ENCODE results near the gene KIF21A. TPM values are rescaled to one million over a fixed set of nuclear protein-coding genes. Genes with fewer than 3 reads are reported as not detected.

The KIF21A gene
- total and polyA plus RNA-seq, 2 of the 13 experiments (the other 11 are each of a cell fraction or from before 2014, with no cell fraction given), result 20.6 to 39.7 TPM

GRCh38 chr12:39372204-39372925 lies 70.6 kb downstream of the KIF21A start:
- Histone ChIP-seq H3K9ac (ENCODE audit: insufficient read depth, low read depth, low read length) (no peak overlapping the region), H3K4me1 (ENCODE audit: insufficient read depth, low read length) (peaks cover 8% of the 10 kb centered on the region), H2AFZ (ENCODE audit: low read length) (no peak overlapping the region), H3K36me3 (replicated peaks in 1 of 2; ENCODE audit: control insufficient read depth in 1 of 2, insufficient read depth in 2 of 2, low read length in 2 of 2) (no peaks in the 10 kb centered on the region), H3K27ac (ENCODE audit: extremely low read length, insufficient read depth, low read length) (no peak overlapping the region), H3K4me2 (ENCODE audit: low read depth, low read length) (no peak overlapping the region), H3K9me3 (ENCODE audit: low read length) (no peaks in the 10 kb centered on the region), H4K20me1 (ENCODE audit: insufficient read depth, low read length) (no peaks in the 10 kb centered on the region; the same call in 1 of the 2 replicates), H3K79me2 (ENCODE audit: insufficient read depth, low read length) (no peaks in the 10 kb centered on the region), H3K27me3 (ENCODE audit: control insufficient read depth in 1 of 2, insufficient read depth in 2 of 2, low read length in 2 of 2) (no peaks in the 10 kb centered on the region), H3K4me3 (replicated peaks in 1 of 3; ENCODE audit: insufficient read depth in 1 of 3, low read depth in 2 of 3, low read length in 3 of 3) (no peak overlapping the region)
- POLR2A ChIA-PET, result no interaction called here
- FAIRE-seq (no peak), DNase-seq (ENCODE audit: low spot score) (no peak), ATAC-seq (no peak)
- intact Hi-C loops (cut with micrococcal nuclease; ENCODE audit: unreplicated experiment) (no loop called here), in situ Hi-C loops (cut with HindIII; ENCODE audit: extremely low pct_ligation_motif_present, low pct_unique_long_range_greater_than_20kb) (no loop called here)
- CTCF ChIA-PET (ENCODE audit: low intra/inter-chr PET ratio, low total read pairs), result no interaction called here
- 96% methylated on average over 2 of the region's 2 CpGs for WGBS (ENCODE audit: low lambda C conversion rate)
- BruUV-seq (replicated peaks), result no TSS peak
- no peak for TF ChIP-seq ERF (CRISPR knock-in tag; IDR thresholded peaks at IDR 0.05)
- TF ChIP-seq KLF12 (CRISPR knock-in tag; IDR thresholded peaks at IDR 0.05; ENCODE audit: borderline replicate concordance), result no peak
- TF ChIP-seq MYPOP (CRISPR knock-in tag; IDR thresholded peaks at IDR 0.05), result no peak
- TF ChIP-seq NKX3-1 (CRISPR knock-in tag; IDR thresholded peaks at IDR 0.05), result no peak

GRCh38 chr12:39369756-39370155 lies 73.2 kb downstream of the KIF21A start:
- no peaks in the 10 kb centered on the region; the same call in 1 of the 2 replicates for H4K20me1 ChIP-seq (ENCODE audit: insufficient read depth, low read length)
- POLR2A ChIA-PET, result no interaction called here
- no peak overlapping the region for H3K4me2 ChIP-seq (ENCODE audit: low read depth, low read length)
- intact Hi-C loops (cut with micrococcal nuclease; ENCODE audit: unreplicated experiment) (no loop called here), in situ Hi-C loops (cut with HindIII; ENCODE audit: extremely low pct_ligation_motif_present, low pct_unique_long_range_greater_than_20kb) (no loop called here)
- FAIRE-seq (no peak), ATAC-seq (no peak), DNase-seq (ENCODE audit: low spot score) (no peak)
- WGBS (ENCODE audit: low lambda C conversion rate), result 100% methylated on average over 2 of the region's 2 CpGs
- no TSS peak for BruUV-seq (replicated peaks)
- no peak overlapping the region for H2AFZ ChIP-seq (ENCODE audit: low read length)
- H3K9ac ChIP-seq (ENCODE audit: insufficient read depth, low read depth, low read length), result no peak overlapping the region
- H3K4me3 ChIP-seq (replicated peaks in 1 of 3; ENCODE audit: insufficient read depth in 1 of 3, low read depth in 2 of 3, low read length in 3 of 3), result no peak overlapping the region
- peaks cover 8% of the 10 kb centered on the region for H3K4me1 ChIP-seq (ENCODE audit: insufficient read depth, low read length)
- no peaks in the 10 kb centered on the region for H3K9me3 ChIP-seq (ENCODE audit: low read length)
- CTCF ChIA-PET (ENCODE audit: low intra/inter-chr PET ratio, low total read pairs), result no interaction called here
- H3K27me3 ChIP-seq (ENCODE audit: control insufficient read depth in 1 of 2, insufficient read depth in 2 of 2, low read length in 2 of 2), result no peaks in the 10 kb centered on the region
- no peak overlapping the region for H3K27ac ChIP-seq (ENCODE audit: extremely low read length, insufficient read depth, low read length)
- H3K79me2 ChIP-seq (ENCODE audit: insufficient read depth, low read length), result no peaks in the 10 kb centered on the region
- H3K36me3 ChIP-seq (replicated peaks in 1 of 2; ENCODE audit: control insufficient read depth in 1 of 2, insufficient read depth in 2 of 2, low read length in 2 of 2), result peaks cover under 1 to 16% of the 10 kb centered on the region in 2 experiments; a peak in 2 of 5 replicates
- TF ChIP-seq CEBPB (IDR thresholded peaks at IDR 0.05; ENCODE audit: borderline replicate concordance, low read depth, low read length), result no peak
- TF ChIP-seq ZNF619 (CRISPR knock-in tag; IDR thresholded peaks at IDR 0.05), result no peak
- TF ChIP-seq ZNF576 (CRISPR knock-in tag; IDR thresholded peaks at IDR 0.05), result no peak
- TF ChIP-seq EZH2 (conservative IDR thresholded peaks at IDR 0.05; ENCODE audit: low read depth, low read length), result no peak
- no peak for TF ChIP-seq E2F1 (CRISPR knock-in tag; IDR thresholded peaks at IDR 0.05)
- TF ChIP-seq ZMAT3 (CRISPR knock-in tag; conservative IDR thresholded peaks at IDR 0.05), result no peak
- no peak for TF ChIP-seq NCOA2 (CRISPR knock-in tag; IDR thresholded peaks at IDR 0.05)
- no peak for TF ChIP-seq BHLHE40 (IDR thresholded peaks at IDR 0.05; ENCODE audit: low read length)
- TF ChIP-seq ZBTB38 (CRISPR knock-in tag; IDR thresholded peaks at IDR 0.05), result no peak
- no peak for TF ChIP-seq ZNF430 (CRISPR knock-in tag; IDR thresholded peaks at IDR 0.05)
